SK-N-SH treated with all-trans-retinoic acid at 6 μM for 48 hours (cell line): ENCODE measurements around the gene METAP2.

ENCODE experiments used
- ATAC-seq: fragments of 200-7000 bp; cut with Tn5 transposase; 3 replicates; pipeline ENCODE4 v1.9.1; 2020; ENCODE audit warnings: mild to moderate bottlenecking, moderate library complexity
- ARNTL ChIP-seq: fragments of 450-650 bp; formaldehyde crosslinking; IDR thresholded peaks from 2 replicates; pipeline ENCODE4 v1.5.0; 2020; ENCODE audit warnings: low read depth, mild to moderate bottlenecking, moderate library complexity, borderline replicate concordance
- BACH2 ChIP-seq: fragments of 250-450 bp; sonication (Bioruptor Pico); IDR thresholded peaks from 2 replicates; pipeline ENCODE4 v1.9.0; 2021; ENCODE audit warnings: mild to moderate bottlenecking, borderline replicate concordance
- CSDC2 ChIP-seq: fragments of 250-450 bp; sonication (Bioruptor Pico); IDR thresholded peaks from 2 replicates; pipeline ENCODE4 v1.5.0; 2020; ENCODE audit warnings: mild to moderate bottlenecking, moderate library complexity
- CSRNP3 ChIP-seq: fragments of 250-450 bp; sonication (Bioruptor Pico); IDR thresholded peaks from 2 replicates; pipeline ENCODE4 v1.5.1; 2021; ENCODE audit warnings: mild to moderate bottlenecking, moderate library complexity
- ESRRG ChIP-seq: fragments of 250-450 bp; sonication (Bioruptor Pico); IDR thresholded peaks from 2 replicates; pipeline ENCODE4 v1.6.1; 2021; ENCODE audit warnings: mild to moderate bottlenecking
- GLIS3 ChIP-seq: fragments of 250-450 bp; sonication (Bioruptor Pico); IDR thresholded peaks from 2 replicates; pipeline ENCODE4 v1.5.0; 2020; ENCODE audit warnings: mild to moderate bottlenecking, moderate library complexity
- ISL1 ChIP-seq: fragments of 250-450 bp; sonication (Bioruptor Pico); IDR thresholded peaks from 2 replicates; pipeline ENCODE4 v2.1.2; 2022; ENCODE audit warnings: mild to moderate bottlenecking, moderate library complexity
- OSR1 ChIP-seq: fragments of 250-450 bp; sonication (Bioruptor Pico); IDR thresholded peaks from 2 replicates; pipeline ENCODE4 v1.8.0; 2022; ENCODE audit warnings: moderate library complexity, mild to moderate bottlenecking, inconsistent platforms
- PPARA ChIP-seq: fragments of 250-450 bp; sonication (Bioruptor Pico); IDR thresholded peaks from 2 replicates; pipeline ENCODE4 v1.5.0; 2020; ENCODE audit warnings: mild to moderate bottlenecking, borderline replicate concordance
- RARB ChIP-seq: fragments of 250-450 bp; sonication (Bioruptor Pico); IDR thresholded peaks from 2 replicates; pipeline ENCODE4 v1.8.0; 2021; ENCODE audit warnings: mild to moderate bottlenecking, moderate library complexity
- SNAI2 ChIP-seq: fragments of 250-450 bp; sonication (Bioruptor Pico); IDR thresholded peaks from 2 replicates; pipeline ENCODE4 v1.5.0; 2020; ENCODE audit warnings: mild to moderate bottlenecking, moderate library complexity
- TOX ChIP-seq: fragments of 250-450 bp; sonication (Bioruptor Pico); IDR thresholded peaks from 2 replicates; pipeline ENCODE4 v1.8.0; 2021; ENCODE audit warnings: mild to moderate bottlenecking, moderate library complexity, borderline replicate concordance
- ZFP3 ChIP-seq: fragments of 250-450 bp; sonication (Bioruptor Pico); IDR thresholded peaks from 2 replicates; pipeline ENCODE4 v1.5.0; 2020; ENCODE audit warnings: mild to moderate bottlenecking, moderate library complexity
- ZFP30 ChIP-seq: fragments of 450-650 bp; formaldehyde crosslinking; IDR thresholded peaks from 2 replicates; pipeline ENCODE4 v1.5.0; 2022; ENCODE audit warnings: mild to moderate bottlenecking, moderate library complexity
- ZNF565 ChIP-seq: fragments of 450-650 bp; formaldehyde crosslinking; conservative IDR thresholded peaks from 2 replicates; pipeline ENCODE4 v1.5.0; 2020; ENCODE audit warnings: low read depth, mild to moderate bottlenecking, moderate library complexity
- TF ChIP-seq, protein P1 (sequence below): fragments of 250-450 bp; sonication (Bioruptor Pico); IDR thresholded peaks from 2 replicates; pipeline ENCODE4 v1.5.0; 2020; ENCODE audit warnings: mild to moderate bottlenecking, moderate library complexity
- TF ChIP-seq, protein P2 (sequence below): fragments of 250-450 bp; sonication (Bioruptor Pico); IDR thresholded peaks from 2 replicates; pipeline ENCODE4 v1.5.1; 2020; ENCODE audit warnings: low read depth, mild to moderate bottlenecking, moderate library complexity

METAP2 gene

DNA sequence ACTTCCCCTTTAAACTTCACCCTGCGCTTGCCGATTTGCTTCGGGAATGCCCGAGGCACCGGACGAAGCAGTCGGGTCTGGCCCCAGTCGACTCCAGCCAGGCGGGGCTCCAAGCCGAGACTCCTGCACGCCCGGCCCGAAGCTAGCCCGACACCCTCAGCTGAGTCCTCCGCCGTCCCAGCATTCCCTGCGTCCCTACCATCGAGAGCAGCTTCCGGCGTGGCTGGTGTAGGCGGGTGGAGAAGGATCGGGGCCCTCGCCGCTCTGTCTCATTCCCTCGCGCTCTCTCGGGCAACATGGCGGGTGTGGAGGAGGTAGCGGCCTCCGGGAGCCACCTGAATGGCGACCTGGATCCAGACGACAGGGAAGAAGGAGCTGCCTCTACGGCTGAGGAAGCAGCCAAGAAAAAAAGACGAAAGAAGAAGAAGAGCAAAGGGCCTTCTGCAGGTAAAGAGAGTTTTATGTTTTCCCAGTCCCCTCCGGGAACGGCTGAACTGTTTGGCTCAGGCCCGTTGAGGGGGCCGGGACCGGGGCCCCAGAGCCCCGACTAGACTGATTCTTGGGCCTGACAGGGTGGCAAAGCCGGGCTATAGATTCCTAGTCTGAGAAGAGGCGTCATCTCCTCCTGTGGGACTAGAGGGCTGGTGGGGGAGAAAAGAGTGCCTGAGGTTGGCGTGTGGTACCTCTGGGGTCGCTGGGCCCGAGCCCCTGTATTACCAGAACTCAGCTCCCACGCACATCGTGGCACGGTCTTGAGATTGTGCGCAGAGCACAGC lies at the start of gene METAP2:
METAP2 (plus strand) TSS at position 269 of the 776 bp plus-strand sequence; CDS start at position 297, 28 bp downstream.
- peak; percentile 99 for ATAC-seq
- TF ChIP-seq ZFP30 (CRISPR knock-in tag) (no peak), ZFP3 (CRISPR knock-in tag) (0 out of 2 replicates have a peak, but pooled peaks have one; percentile 32), SNAI2 (CRISPR knock-in tag) (no peak), ESRRG (no peak)

- ATAC-seq: no peak
- 0 out of 2 replicates have a peak, but pooled peaks have one; percentile 18 for TF ChIP-seq ISL1
- TF ChIP-seq, protein P1, sequence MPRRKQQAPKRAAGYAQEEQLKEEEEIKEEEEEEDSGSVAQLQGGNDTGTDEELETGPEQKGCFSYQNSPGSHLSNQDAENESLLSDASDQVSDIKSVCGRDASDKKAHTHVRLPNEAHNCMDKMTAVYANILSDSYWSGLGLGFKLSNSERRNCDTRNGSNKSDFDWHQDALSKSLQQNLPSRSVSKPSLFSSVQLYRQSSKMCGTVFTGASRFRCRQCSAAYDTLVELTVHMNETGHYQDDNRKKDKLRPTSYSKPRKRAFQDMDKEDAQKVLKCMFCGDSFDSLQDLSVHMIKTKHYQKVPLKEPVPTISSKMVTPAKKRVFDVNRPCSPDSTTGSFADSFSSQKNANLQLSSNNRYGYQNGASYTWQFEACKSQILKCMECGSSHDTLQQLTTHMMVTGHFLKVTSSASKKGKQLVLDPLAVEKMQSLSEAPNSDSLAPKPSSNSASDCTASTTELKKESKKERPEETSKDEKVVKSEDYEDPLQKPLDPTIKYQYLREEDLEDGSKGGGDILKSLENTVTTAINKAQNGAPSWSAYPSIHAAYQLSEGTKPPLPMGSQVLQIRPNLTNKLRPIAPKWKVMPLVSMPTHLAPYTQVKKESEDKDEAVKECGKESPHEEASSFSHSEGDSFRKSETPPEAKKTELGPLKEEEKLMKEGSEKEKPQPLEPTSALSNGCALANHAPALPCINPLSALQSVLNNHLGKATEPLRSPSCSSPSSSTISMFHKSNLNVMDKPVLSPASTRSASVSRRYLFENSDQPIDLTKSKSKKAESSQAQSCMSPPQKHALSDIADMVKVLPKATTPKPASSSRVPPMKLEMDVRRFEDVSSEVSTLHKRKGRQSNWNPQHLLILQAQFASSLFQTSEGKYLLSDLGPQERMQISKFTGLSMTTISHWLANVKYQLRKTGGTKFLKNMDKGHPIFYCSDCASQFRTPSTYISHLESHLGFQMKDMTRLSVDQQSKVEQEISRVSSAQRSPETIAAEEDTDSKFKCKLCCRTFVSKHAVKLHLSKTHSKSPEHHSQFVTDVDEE (CRISPR knock-in tag): no peak
These were observed 49.5 kb upstream of the METAP2 start for GRCh38 chr12:95424271-95424994.

DNA sequence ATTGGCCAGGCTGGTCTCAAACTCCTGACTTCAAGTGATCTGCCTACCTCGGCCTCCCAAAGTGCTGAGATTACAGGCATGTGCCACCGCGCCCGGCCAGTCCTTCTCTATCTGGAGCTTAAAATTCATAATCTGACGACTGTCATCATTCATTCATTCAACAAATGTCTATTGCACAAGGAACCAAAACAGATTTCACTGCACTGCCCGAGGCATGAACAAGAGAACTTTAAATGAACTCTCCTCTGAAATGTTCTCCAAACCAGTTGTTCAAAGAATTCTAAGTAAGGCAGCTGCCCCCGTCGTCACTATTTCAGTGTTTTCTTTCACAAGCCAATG lies 44.8 kb upstream of the METAP2 start:
- ATAC-seq: no peak

DNA sequence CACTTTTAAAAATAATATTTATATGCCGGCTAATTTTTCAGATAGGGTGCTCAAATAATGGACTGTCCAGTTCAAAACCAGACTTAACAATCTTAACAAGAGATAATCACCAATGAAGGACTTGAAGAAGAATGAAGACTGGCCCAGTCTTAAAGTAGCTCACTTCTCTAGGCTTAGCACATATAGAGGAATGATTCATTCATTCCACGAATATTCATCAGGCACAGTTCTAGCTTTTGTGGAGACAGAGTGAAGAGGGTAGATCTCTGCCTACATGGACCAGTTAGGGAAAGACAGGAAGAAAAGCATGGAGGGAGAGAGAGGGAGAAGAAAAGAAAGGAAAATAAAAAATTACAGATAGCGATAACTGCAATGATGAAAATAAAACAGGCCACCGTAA lies 42.8 kb upstream of the METAP2 start:
- TF ChIP-seq RARB (no peak), BACH2 (no peak), ZNF565 (CRISPR knock-in tag) (no peak)
- TF ChIP-seq, protein P1 (CRISPR knock-in tag): no peak
- no peak for ATAC-seq

More for the DNA sequence above, 44.8 kb upstream of the METAP2 start:
- no peak for TF ChIP-seq CSRNP3 (CRISPR knock-in tag)
- TF ChIP-seq OSR1 (CRISPR knock-in tag): no peak
- no peak for TF ChIP-seq GLIS3 (CRISPR knock-in tag)
- TF ChIP-seq CSDC2 (CRISPR knock-in tag): no peak
- no peak for TF ChIP-seq RARB
- TF ChIP-seq, protein P2, sequence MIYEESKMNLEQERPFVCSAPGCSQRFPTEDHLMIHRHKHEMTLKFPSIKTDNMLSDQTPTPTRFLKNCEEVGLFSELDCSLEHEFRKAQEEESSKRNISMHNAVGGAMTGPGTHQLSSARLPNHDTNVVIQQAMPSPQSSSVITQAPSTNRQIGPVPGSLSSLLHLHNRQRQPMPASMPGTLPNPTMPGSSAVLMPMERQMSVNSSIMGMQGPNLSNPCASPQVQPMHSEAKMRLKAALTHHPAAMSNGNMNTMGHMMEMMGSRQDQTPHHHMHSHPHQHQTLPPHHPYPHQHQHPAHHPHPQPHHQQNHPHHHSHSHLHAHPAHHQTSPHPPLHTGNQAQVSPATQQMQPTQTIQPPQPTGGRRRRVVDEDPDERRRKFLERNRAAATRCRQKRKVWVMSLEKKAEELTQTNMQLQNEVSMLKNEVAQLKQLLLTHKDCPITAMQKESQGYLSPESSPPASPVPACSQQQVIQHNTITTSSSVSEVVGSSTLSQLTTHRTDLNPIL (CRISPR knock-in tag): no peak
- no peak for TF ChIP-seq ARNTL (CRISPR knock-in tag)
- no peak for TF ChIP-seq ESRRG
- no peak for TF ChIP-seq PPARA (CRISPR knock-in tag)
- TF ChIP-seq ISL1: no peak
- no peak for TF ChIP-seq ZFP30 (CRISPR knock-in tag)
- TF ChIP-seq, protein P1 (CRISPR knock-in tag): no peak
- TF ChIP-seq TOX (CRISPR knock-in tag): no peak
